WI38 (cell line): ENCODE measurements around the gene PLXNA1.

ENCODE experiments used
- H3K4me3 ChIP-seq: 2 replicates; pipeline ENCODE4 v1.5.1; 2011; ENCODE audit warnings: low read depth, mild to moderate bottlenecking, control low read depth, low read length
- CTCF ChIP-seq: IDR thresholded peaks from 2 replicates; pipeline ENCODE4 v1.5.1; 2012; ENCODE audit warnings: low read depth, mild to moderate bottlenecking, control low read depth, low read length

The PLXNA1 gene

GRCh38 chr3:127003175-127003555 is 20.2 kb downstream of the PLXNA1 start:
- no peak overlapping the region for H3K4me3 ChIP-seq
- TF ChIP-seq CTCF = no peak

- no peak for TF ChIP-seq CTCF
- H3K4me3 ChIP-seq = no peak overlapping the region
Observed at GRCh38 chr3:127003601-127004280, 20.8 kb downstream of the PLXNA1 start.

- TF ChIP-seq CTCF = no peak
- H3K4me3 ChIP-seq = no peak overlapping the region
Observed at GRCh38 chr3:127004641-127005397, 21.9 kb downstream of the PLXNA1 start.

GRCh38 chr3:127005864-127006500 is 23.1 kb downstream of the PLXNA1 start:
- no peak for TF ChIP-seq CTCF
- no peak overlapping the region for H3K4me3 ChIP-seq

GRCh38 chr3:127006781-127007436 is 24.0 kb downstream of the PLXNA1 start:
- no peak overlapping the region for H3K4me3 ChIP-seq

GRCh38 chr3:127008236-127008635 is 25.3 kb downstream of the PLXNA1 start:
- no peak overlapping the region for H3K4me3 ChIP-seq
- TF ChIP-seq CTCF = no peak

More at GRCh38 chr3:127006781-127007436, 24.0 kb downstream of the PLXNA1 start:
- no peak for TF ChIP-seq CTCF
